ENCODE measurements around the gene SCAMP4.
A peak's percentile ranks its signal among the peaks of the same experiment; 100 is the strongest.
"Not testable (repeated sequence)": the region's sequence is repeated elsewhere in the genome, so short reads cannot be mapped to it uniquely, and the experiment has no call there.

Gene SCAMP4

DNA sequence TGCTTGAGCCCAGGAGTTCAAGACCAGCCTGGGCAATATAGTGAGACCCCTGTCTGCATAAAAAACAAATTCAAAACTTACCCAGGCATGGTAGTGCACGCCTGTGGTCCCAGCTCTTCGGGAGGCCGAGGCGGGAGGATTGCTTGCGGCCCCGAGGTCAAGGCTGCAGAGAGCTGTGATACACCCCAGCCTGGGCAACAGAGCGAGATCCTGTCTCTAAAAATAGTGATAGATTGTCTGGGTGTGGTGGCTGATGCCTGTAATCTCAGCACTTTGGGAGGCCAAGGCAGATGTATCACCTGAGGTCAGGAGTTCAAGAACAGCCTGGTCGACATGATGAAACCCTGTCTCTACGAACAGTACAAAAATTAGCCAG, 37.9 kb upstream of the SCAMP4 start:
- DNase-seq = no peak

DNA sequence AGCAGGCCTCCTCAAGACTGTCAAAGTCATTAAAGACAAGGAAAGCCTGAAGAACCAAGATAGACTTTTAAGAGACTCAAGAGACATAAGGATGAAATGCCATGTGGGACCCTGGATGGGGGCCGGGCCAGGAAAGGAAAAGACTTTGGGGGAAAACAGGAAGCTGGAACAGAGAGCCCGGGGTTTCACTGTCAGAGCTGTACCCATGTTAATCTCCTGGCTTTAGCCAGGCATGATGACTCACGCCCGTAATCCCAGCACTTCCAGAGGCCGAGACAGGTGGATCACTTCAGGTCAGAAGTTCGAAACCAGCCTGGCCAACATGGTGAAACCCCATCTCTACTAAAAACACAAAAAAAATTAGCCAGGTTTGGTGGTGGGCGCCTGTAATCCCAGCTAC, 36.2 kb upstream of the SCAMP4 start:
- DNase-seq = no peak

- no peak for DNase-seq
These were observed 34.0 kb upstream of the SCAMP4 start for GRCh38 chr19:1871140-1871597.

GRCh38 chr19:1871630-1872029, 33.6 kb upstream of the SCAMP4 start:
- no peak for DNase-seq

DNA sequence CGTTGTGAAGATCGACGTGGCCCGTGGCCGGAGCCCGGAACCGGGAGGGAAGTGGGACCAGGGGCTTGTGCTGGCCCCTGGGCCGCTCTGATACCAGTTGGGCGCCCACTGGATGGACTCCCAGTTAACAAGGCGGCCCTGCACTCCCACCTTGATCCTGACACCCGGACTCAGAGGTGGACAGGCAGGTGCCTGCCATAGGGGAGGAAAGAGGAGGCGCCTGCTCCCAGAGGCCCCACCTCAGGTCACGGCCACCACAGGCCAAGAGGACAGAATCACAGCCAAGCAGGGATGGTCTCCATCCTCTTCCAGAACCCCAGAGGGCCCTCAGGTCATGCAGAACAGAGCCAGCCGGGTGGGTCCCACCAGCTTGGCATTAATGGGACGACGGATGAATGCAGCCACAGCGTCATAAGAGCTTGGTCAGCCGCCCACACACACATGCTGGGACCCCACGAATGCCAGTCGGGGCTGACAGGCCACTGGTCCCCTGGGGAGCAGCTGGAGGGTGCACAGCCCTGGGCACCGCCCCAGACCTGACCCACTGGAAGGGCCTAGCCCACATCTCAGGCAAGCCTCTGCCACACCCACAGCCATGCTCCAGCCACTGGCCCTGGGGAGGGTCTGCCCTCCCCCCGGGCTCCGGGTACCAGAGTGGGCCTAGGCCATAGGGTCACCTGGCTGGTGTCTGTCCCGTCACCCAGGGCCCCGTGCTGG, 32.2 kb upstream of the SCAMP4 start:
- DNase-seq = no peak

GRCh38 chr19:1873524-1874473, 31.4 kb upstream of the SCAMP4 start:
- DNase-seq = no peak

DNA sequence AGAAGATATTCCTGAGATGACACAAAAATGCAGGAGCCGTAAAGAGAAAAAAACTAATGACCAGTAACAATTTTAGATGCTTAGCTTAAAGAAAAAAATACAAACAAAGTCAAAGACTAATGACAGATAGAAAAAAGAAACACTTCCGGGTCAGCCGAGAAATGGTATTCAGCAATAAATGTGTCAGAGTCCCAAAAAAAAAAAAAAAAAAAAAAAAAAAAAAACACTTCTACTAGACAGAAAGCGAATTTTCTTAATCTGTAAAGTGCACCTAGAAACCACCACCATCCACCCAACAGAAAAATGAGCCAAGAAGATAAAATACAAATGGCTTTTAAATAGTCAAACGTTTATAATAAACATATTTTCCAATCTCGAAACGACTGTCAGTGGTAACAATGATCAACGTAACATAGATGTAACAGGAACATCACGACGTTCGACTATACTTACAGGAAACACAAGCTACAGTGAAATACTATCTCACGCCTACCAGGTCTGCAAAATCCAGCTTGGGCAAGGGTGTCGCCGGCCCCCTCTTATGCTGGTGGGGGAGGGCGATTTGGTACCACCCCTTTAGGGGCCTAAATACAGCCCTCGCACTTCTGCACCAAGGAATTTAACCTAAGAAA, 30.5 kb upstream of the SCAMP4 start:
- peak; percentile 60 for DNase-seq

- DNase-seq = not testable (repeated sequence)
These were observed 29.9 kb upstream of the SCAMP4 start for GRCh38 chr19:1875265-1875645.

DNA sequence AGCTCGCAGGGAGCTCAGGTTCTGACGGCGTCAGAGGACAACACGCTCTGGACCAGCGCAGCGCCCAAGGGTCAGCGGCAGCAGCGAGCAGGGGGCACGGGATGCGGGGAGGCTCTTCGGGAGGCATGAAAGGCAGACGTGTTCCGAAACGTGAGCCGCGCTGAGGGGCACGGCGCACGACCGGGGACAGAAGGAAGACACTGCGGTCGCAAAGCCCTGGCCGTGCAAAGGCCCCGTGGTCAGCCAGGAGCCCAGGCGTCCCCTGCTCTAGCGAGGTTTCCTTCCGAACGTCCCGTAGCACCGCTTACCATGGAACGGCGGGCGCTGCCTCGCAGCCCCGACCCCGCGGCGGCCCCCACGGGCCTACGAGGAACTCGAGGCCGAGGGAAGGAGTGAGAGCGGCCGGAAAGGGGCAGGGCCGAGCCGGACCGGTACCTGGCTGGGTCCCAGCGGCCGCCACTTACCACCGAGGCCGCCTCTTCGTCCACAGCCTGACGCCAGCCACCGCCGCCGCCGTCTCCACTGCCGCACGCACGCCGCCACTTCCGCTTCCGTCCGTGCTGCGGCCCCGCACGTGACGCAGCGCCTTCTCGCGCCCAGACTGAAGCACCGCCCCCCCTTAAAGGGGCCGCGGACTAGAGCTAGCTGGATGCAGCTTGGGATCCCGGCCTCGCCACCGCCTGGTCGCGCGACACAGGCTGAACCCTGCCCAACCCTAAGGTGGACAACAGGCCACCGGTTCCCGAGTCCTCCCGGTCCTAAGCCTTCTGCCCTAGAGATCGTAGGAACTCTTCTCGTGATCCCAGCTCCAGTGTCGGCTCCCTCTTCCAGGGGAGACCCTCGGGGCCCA, 29.3 kb upstream of the SCAMP4 start:
- DNase-seq = peak; percentile 86

DNA sequence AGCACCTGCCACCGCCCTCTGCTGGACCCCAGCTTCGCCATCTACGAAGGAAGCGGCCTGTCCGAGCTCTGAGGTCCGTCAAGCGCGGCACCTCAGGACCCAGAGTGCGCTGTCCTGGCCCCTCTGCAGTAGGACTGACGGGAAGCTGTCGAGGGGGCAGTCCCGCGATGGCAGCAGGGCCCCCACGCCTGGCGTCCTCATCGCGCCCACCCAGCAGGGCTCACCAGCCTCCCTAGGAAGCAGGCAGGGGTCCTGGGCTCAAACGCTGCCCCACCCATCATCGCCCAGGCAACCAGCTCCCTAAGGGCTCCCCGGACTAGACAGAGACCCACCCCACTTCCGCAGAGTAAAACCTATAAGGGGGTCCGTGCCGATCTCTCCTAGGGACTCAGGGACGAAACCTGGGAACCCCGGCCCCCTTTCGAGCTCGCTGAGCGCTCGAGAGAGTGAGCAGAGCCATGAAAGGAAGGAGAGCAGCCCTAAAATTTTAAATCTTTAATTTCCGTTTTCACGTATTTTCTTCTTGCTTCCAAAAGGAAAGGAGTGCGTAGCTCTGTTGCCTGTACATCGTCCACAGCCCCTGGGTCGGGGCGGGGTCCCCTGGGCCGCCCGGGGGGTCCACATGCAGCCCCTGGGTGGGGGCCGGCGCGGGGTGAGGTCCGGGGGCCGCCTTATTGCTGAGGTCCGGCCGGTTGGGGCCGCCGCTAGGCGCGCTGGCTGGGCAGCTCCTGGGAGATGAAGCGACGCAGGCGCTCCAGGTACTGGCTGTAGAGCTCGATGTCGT, 28.5 kb upstream of the SCAMP4 start:
- DNase-seq = not testable (repeated sequence)

DNA sequence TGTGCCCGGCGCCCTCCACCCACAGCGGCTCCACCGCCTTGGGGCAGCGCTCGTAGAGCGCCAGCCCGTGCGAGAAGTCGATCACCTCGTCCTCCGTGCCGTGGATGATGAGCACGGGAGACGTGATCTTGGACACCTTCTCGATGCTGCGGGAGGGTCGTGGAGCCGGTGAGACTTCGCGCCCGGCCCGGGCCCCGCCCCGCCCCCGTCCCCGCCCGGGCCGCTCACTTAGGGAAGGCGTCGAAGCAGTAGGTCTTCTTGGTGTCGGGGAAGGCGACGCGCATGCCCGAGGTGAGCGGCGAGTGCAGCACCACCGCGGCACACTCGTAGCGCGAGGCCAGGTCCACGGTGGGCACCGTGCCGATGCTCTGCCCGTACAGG, 27.9 kb upstream of the SCAMP4 start:
- not testable (repeated sequence) for DNase-seq

- not testable (repeated sequence) for DNase-seq
These were observed 26.6 kb upstream of the SCAMP4 start for GRCh38 chr19:1878583-1878982.

DNA sequence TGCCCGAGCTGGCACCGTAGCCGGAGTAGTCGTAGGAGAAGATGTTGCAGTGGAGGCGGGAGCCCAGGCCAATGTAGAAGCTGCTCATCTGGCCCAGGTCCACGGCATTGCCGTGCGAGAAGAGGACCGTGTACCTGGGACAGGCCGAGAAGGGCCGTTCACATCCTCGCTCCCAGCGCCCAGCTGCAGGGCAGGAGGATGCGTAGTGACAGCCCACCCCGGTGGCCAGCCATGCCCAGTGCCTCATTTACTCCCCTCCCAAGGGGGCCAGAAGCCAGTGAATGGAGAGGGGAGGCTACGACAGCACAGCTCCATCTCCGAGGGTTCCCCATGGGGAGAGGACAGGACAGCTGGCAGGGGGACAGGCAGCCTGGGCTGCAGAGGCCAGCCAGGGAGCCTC, 25.2 kb upstream of the SCAMP4 start:
- DNase-seq = not testable (repeated sequence)

- DNase-seq = no peak
These were observed 24.4 kb upstream of the SCAMP4 start for GRCh38 chr19:1880611-1881392.

- DNase-seq = not testable (repeated sequence)
These were observed 23.7 kb upstream of the SCAMP4 start for GRCh38 chr19:1881393-1882088.

DNA sequence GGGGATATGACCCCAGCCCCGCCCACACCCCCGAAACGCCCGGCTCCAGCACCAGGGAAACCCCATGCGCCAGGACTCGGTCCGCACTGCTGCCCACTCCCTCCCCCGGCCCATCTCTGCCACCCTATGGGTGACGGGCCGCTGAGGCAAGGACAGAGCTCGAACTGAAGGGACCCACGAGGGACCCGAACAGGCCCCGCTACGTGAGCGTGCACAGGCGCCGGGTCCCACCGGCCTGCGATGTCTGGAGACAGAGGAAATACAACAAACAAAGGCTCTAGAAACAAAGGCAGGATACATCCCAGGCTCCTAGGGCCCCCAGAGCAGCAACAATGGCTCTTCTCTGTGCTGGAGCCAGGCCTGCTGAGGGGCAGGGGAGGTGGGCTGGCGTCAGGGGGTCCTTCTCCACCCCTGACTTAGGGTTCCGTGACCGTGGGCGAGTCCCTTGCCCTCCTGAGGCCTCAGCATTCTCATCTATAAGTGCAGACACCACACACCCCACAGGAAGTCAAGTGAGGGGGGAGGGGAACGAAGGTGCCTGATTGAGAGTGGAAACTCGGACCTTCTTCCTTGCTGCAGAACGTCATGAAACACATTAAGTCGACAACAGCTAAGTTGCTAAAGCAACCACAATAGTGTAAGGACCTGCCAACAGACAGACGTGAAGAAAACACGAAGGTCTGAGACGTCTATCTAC, 23.0 kb upstream of the SCAMP4 start:
- DNase-seq = peak; percentile 90

GRCh38 chr19:1882786-1883692, 22.2 kb upstream of the SCAMP4 start:
- peak; percentile 28 for DNase-seq

- peak; percentile 44 for DNase-seq
These were observed 21.4 kb upstream of the SCAMP4 start for GRCh38 chr19:1883784-1884183.

Data from CD4-positive, alpha-beta T cell treated with Interleukin-10 for 1 hour (primary cell).